Endodermal cell (in vitro differentiated cells): Measurements from ENCODE around the gene MYO5A. TPM values are rescaled to one million over a fixed set of nuclear protein-coding genes. Genes with fewer than 3 reads are reported as not detected.

ENCODE experiments used
- DNase-seq: peaks from one replicate; pipeline ENCODE4 v3.0.0-alpha.2; 2017
- H3K27ac ChIP-seq: 2 replicates; pipeline ENCODE4 v1.5.1; 2013; ENCODE audit warnings: mild to moderate bottlenecking, low read depth, low read length, moderate library complexity
- H3K27me3 ChIP-seq: 2 replicates; pipeline ENCODE4 v1.6.1; 2013; ENCODE audit warnings: mild to moderate bottlenecking, low read length, moderate library complexity; ENCODE audit not compliant: insufficient read depth, control insufficient read depth, poor library complexity, severe bottlenecking
- H3K36me3 ChIP-seq: 2 replicates; pipeline ENCODE4 v1.7.0; 2013; ENCODE audit warnings: mild to moderate bottlenecking, low read length, moderate library complexity; ENCODE audit not compliant: control insufficient read depth, insufficient read depth
- H3K4me1 ChIP-seq: one replicate; pipeline ENCODE4 v1.7.0; 2013; ENCODE audit warnings: low read length; ENCODE audit not compliant: control insufficient read depth, insufficient read depth
- H3K4me3 ChIP-seq: 2 replicates; pipeline ENCODE4 v1.5.1; 2013; ENCODE audit warnings: mild to moderate bottlenecking, low read length, moderate library complexity
- H3K9ac ChIP-seq: 2 replicates; pipeline ENCODE4 v1.6.1; 2013; ENCODE audit warnings: mild to moderate bottlenecking, low read length, moderate library complexity; ENCODE audit not compliant: poor library complexity, severe bottlenecking; ENCODE audit errors: extremely low read depth
- H3K9me3 ChIP-seq: 2 replicates; pipeline ENCODE4 v1.6.1; 2013; ENCODE audit warnings: mild to moderate bottlenecking, low read length, moderate library complexity; ENCODE audit not compliant: control insufficient read depth
- H3K27ac Mint-ChIP-seq: 2 replicates; pipeline ENCODE4 v1.8.0; 2020; ENCODE audit warnings: mixed read lengths
- H3K27me3 Mint-ChIP-seq: 2 replicates; pipeline ENCODE4 v1.8.0; 2021; ENCODE audit warnings: mild to moderate bottlenecking, mixed read lengths; ENCODE audit not compliant: insufficient read depth
- H3K36me3 Mint-ChIP-seq: 2 replicates; pipeline ENCODE4 v1.8.0; 2020; ENCODE audit warnings: low read depth, mixed read lengths
- H3K4me1 Mint-ChIP-seq: 2 replicates; pipeline ENCODE4 v1.8.0; 2020; ENCODE audit warnings: mixed read lengths
- H3K4me3 Mint-ChIP-seq: 2 replicates; pipeline ENCODE4 v1.8.0; 2020; ENCODE audit warnings: mild to moderate bottlenecking, moderate library complexity, mixed read lengths
- H3K9me3 Mint-ChIP-seq: 2 replicates; pipeline ENCODE4 v1.8.0; 2020; ENCODE audit warnings: mild to moderate bottlenecking, mixed read lengths
- CTCF ChIP-seq: fragments of 200-600 bp; sonication (generic); conservative IDR thresholded peaks from 2 replicates; pipeline ENCODE4 v1.5.0; 2021; ENCODE audit warnings: antibody characterized with exemption, mild to moderate bottlenecking
- WGBS, 2 experiments: methylation state at CpG; one replicate each; pipeline versions ENCODE4 v1.1.5 to v1.1.7; 2013; ENCODE audit warnings: missing lambda C conversion rate in 2 of 2, mixed read lengths in 1 of 2; ENCODE audit not compliant: insufficient coverage in 1 of 2, insufficient read length in 1 of 2; 5-methylcytosine and 5-hydroxymethylcytosine counted together
- total RNA-seq, 2 donors: library from RNA; stranded (reverse); fragmentation: NEBNext Ultra II Directional in 1 of 2; extraction: Animal tissue kit (Norgen Biotek cat#: 25700) in 1 of 2; gene quantifications; 2 replicates in 1 of 2; 3 replicates in 1 of 2; pipeline ENCODE4 v1.2.1, GENCODE V29; 2021

Gene MYO5A
- total RNA-seq, 2 donors from 2014 or later = 10.0 to 13.1 TPM

GRCh38 chr15:52352086-52352485 lies 176.6 kb downstream of the MYO5A start:
- no peaks in the 10 kb centered on the region for H3K36me3 ChIP-seq
- Mint-ChIP-seq H3K27me3 (no peaks in the 10 kb centered on the region), H3K9me3 (no peaks in the 10 kb centered on the region), H3K4me3 (no peak overlapping the region), H3K27ac (no peak overlapping the region), H3K4me1 (no peaks in the 10 kb centered on the region), H3K36me3 (peaks cover 13% of the 10 kb centered on the region)
- H3K4me1 ChIP-seq = peaks cover 2% of the 10 kb centered on the region
- no peak overlapping the region for H3K9ac ChIP-seq
- H3K27ac ChIP-seq = no peak overlapping the region
- no peaks in the 10 kb centered on the region for H3K9me3 ChIP-seq
- no peak overlapping the region for H3K4me3 ChIP-seq
- TF ChIP-seq CTCF = no peak
- DNase-seq = no peak
- WGBS, 2 experiments = 93% methylated on average over 1 of the region's 1 CpG; no CpG with 5 or more reads in 1 of the 2 experiments
- H3K27me3 ChIP-seq = no peaks in the 10 kb centered on the region

- Histone ChIP-seq H3K4me1 (peaks cover 2% of the 10 kb centered on the region), H3K9ac (no peak overlapping the region), H3K27me3 (no peaks in the 10 kb centered on the region), H3K9me3 (no peaks in the 10 kb centered on the region), H3K4me3 (no peak overlapping the region), H3K36me3 (no peaks in the 10 kb centered on the region), H3K27ac (no peak overlapping the region)
- no peaks in the 10 kb centered on the region for H3K4me1 Mint-ChIP-seq
- no peak for TF ChIP-seq CTCF
- no peak for DNase-seq
- H3K9me3 Mint-ChIP-seq = no peaks in the 10 kb centered on the region
- no peak overlapping the region for H3K4me3 Mint-ChIP-seq
- peaks cover 13% of the 10 kb centered on the region for H3K36me3 Mint-ChIP-seq
- H3K27me3 Mint-ChIP-seq = no peaks in the 10 kb centered on the region
- WGBS, 2 experiments = 96 to 99% methylated on average over 7 to 9 of the region's 9 CpGs
- H3K27ac Mint-ChIP-seq = no peak overlapping the region
Measured at GRCh38 chr15:52351206-52351908, 177.3 kb downstream of the MYO5A start.

- Histone ChIP-seq H3K36me3 (no peaks in the 10 kb centered on the region), H3K9me3 (no peaks in the 10 kb centered on the region), H3K4me3 (no peak overlapping the region), H3K4me1 (peaks cover 2% of the 10 kb centered on the region), H3K27me3 (no peaks in the 10 kb centered on the region), H3K9ac (no peak overlapping the region), H3K27ac (no peak overlapping the region)
- Mint-ChIP-seq H3K4me3 (no peak overlapping the region), H3K27me3 (no peaks in the 10 kb centered on the region), H3K9me3 (no peaks in the 10 kb centered on the region), H3K27ac (no peak overlapping the region), H3K36me3 (peaks cover 13% of the 10 kb centered on the region), H3K4me1 (no peaks in the 10 kb centered on the region)
- DNase-seq = no peak
- TF ChIP-seq CTCF = peak; percentile 59
- 83% methylated on average over 2 of the region's 2 CpGs; no CpG with 5 or more reads in 1 of the 2 experiments for WGBS, 2 experiments
Measured at GRCh38 chr15:52350423-52350822, 178.3 kb downstream of the MYO5A start.
